ENCODE results near the gene DLGAP1. TPM values are rescaled to one million over a fixed set of nuclear protein-coding genes. Genes with fewer than 3 reads are reported as not detected.

The DLGAP1 gene
- total RNA-seq, 1 experiment from 2014 or later, result 23.2 TPM

- H3K36me3 Mint-ChIP-seq (ENCODE audit: insufficient read depth in 1 of 3, low read depth in 3 of 3), result peaks cover 65 to 76% (median 68%) of the 10 kb centered on the region in 3 experiments
- H2AK5ac ChIP-seq (ENCODE audit: insufficient read length, low read length), result no peak overlapping the region
- no peak overlapping the region for H2BK12ac ChIP-seq (ENCODE audit: insufficient read length, low read depth, low read length)
- no peak overlapping the region for H2BK15ac ChIP-seq (ENCODE audit: low read depth, low read length)
- H3K27ac ChIP-seq (ENCODE audit: insufficient read length, low read depth, low read length), result no peak overlapping the region
- H3K4me3 Mint-ChIP-seq, result peak overlapping the region in 1 of 2 experiments; percentile 99; a peak in 4 of 5 replicates
- H4K20me1 ChIP-seq (ENCODE audit: control insufficient read depth, insufficient read depth, insufficient read length), result no peaks in the 10 kb centered on the region
- TF ChIP-seq, protein P1, sequence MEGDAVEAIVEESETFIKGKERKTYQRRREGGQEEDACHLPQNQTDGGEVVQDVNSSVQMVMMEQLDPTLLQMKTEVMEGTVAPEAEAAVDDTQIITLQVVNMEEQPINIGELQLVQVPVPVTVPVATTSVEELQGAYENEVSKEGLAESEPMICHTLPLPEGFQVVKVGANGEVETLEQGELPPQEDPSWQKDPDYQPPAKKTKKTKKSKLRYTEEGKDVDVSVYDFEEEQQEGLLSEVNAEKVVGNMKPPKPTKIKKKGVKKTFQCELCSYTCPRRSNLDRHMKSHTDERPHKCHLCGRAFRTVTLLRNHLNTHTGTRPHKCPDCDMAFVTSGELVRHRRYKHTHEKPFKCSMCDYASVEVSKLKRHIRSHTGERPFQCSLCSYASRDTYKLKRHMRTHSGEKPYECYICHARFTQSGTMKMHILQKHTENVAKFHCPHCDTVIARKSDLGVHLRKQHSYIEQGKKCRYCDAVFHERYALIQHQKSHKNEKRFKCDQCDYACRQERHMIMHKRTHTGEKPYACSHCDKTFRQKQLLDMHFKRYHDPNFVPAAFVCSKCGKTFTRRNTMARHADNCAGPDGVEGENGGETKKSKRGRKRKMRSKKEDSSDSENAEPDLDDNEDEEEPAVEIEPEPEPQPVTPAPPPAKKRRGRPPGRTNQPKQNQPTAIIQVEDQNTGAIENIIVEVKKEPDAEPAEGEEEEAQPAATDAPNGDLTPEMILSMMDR (conservative IDR thresholded peaks at IDR 0.05), result no peak
- H3K4me1 ChIP-seq (ENCODE audit: insufficient read depth, low read length), result peaks cover 11% of the 10 kb centered on the region; the same call in 1 of the 2 replicates
- no peak overlapping the region for H4K8ac ChIP-seq (replicated peaks; ENCODE audit: insufficient read length, low read depth, low read length)
- peaks cover 4 to 9% of the 10 kb centered on the region in 2 experiments; a peak in 3 of 5 replicates for H3K9me3 Mint-ChIP-seq
- H3K18ac ChIP-seq (ENCODE audit: insufficient read length, low read depth, low read length), result no peak overlapping the region
- WGBS (ENCODE audit: extremely low coverage, insufficient read length, low lambda C conversion rate), result no CpG with 5 or more reads among the region's 1 CpG
- H2AFZ ChIP-seq (ENCODE audit: low read length), result no peak overlapping the region
- H2BK120ac ChIP-seq (ENCODE audit: low read depth, low read length, poor library complexity, severe bottlenecking), result no peak overlapping the region
- no peak overlapping the region for H4K91ac ChIP-seq (ENCODE audit: insufficient read length, low read depth, low read length)
- H3K4me1 Mint-ChIP-seq, result peaks cover 63 to 68% of the 10 kb centered on the region in 2 experiments
- H2BK5ac ChIP-seq (ENCODE audit: insufficient read length, low read length), result no peak overlapping the region
- DNase-seq, result no peak
- peaks cover 17% of the 10 kb centered on the region for H3K23me2 ChIP-seq (ENCODE audit: insufficient read length, low read depth, low read length, poor library complexity, severe bottlenecking)
- no peaks in the 10 kb centered on the region for H3K9me3 ChIP-seq (ENCODE audit: control insufficient read depth, low read depth, low read length)
- no peak overlapping the region for H3K56ac ChIP-seq (ENCODE audit: insufficient read length, low read depth, low read length)
- peaks cover 4% of the 10 kb centered on the region for H3K79me1 ChIP-seq (ENCODE audit: insufficient read depth, low read depth, low read length, poor library complexity, severe bottlenecking)
- no peaks in the 10 kb centered on the region for H3K27me3 Mint-ChIP-seq (ENCODE audit: low read depth)
- no peak overlapping the region for H3K4ac ChIP-seq (ENCODE audit: low read depth, low read length)
- H4K5ac ChIP-seq (ENCODE audit: insufficient read length, low read depth, low read length), result no peak overlapping the region
- no peak overlapping the region for H3T11ph ChIP-seq (ENCODE audit: low read length)
- H3K4me2 ChIP-seq (ENCODE audit: insufficient read depth, insufficient read length, low read length), result no peak overlapping the region
- H3K23ac ChIP-seq (ENCODE audit: insufficient read length, low read depth, low read length), result no peak overlapping the region
- H3K79me2 ChIP-seq (ENCODE audit: insufficient read depth, low read length), result peaks cover 26% of the 10 kb centered on the region; the same call in 1 of the 2 replicates
- H3K9ac ChIP-seq (ENCODE audit: extremely low read depth, insufficient read length, low read length), result no peak overlapping the region
- H3K27me3 ChIP-seq (ENCODE audit: insufficient read depth, low read length), result no peaks in the 10 kb centered on the region
- peak overlapping the region; percentile 77 to 99 (median 97); a peak in 6 of 7 replicates for H3K27ac Mint-ChIP-seq
- H2BK20ac ChIP-seq (ENCODE audit: low read depth, low read length, poor library complexity, severe bottlenecking), result no peak overlapping the region
- H3K14ac ChIP-seq (ENCODE audit: insufficient read depth, low read length), result no peak overlapping the region
Measured at GRCh38 chr18:3456686-3457069, 998.4 kb downstream of the DLGAP1 start.
